ENCODE results near the gene RNF213.
"Not testable (repeated sequence)": the region's sequence is repeated elsewhere in the genome, so short reads cannot be mapped to it uniquely, and the experiment has no call there.

DNA sequence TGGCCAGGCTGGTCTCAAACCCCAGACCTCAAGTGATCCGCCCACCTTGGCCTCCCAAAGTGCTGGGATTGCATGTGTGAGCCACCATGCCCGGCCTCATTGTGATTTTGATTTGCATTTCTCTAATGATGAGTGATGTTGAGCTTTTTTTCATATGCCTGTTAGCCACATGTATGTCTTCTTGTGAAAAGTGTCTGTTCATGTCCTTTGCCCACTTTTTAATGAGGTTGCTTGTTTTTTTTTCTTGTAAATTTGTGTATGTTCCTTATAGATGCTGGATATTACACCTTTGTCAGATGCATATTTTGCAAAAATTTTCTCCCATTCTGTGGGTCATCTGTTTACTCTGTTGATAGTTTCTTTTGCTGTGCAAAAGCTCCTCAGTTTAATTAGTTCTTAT, 40.1 kb downstream of the RNF213 start:
- TF ChIP-seq, protein P1, sequence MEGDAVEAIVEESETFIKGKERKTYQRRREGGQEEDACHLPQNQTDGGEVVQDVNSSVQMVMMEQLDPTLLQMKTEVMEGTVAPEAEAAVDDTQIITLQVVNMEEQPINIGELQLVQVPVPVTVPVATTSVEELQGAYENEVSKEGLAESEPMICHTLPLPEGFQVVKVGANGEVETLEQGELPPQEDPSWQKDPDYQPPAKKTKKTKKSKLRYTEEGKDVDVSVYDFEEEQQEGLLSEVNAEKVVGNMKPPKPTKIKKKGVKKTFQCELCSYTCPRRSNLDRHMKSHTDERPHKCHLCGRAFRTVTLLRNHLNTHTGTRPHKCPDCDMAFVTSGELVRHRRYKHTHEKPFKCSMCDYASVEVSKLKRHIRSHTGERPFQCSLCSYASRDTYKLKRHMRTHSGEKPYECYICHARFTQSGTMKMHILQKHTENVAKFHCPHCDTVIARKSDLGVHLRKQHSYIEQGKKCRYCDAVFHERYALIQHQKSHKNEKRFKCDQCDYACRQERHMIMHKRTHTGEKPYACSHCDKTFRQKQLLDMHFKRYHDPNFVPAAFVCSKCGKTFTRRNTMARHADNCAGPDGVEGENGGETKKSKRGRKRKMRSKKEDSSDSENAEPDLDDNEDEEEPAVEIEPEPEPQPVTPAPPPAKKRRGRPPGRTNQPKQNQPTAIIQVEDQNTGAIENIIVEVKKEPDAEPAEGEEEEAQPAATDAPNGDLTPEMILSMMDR (IDR thresholded peaks at IDR 0.05) = not testable (repeated sequence)
- TF ChIP-seq POLR2A, EP300 (IDR thresholded peaks at IDR 0.05): not testable (repeated sequence)
